HepG2 (cell line): ENCODE results near the gene RTEL1. TPM values are rescaled to one million over a fixed set of nuclear protein-coding genes. Genes with fewer than 3 reads are reported as not detected.

Experiments
- ATAC-seq: fragments of 200-7000 bp; cut with Tn5 transposase; 3 replicates; pipeline ENCODE4 v1.9.1; 2020; ENCODE audit warnings: mild to moderate bottlenecking, moderate library complexity
- BruUV-seq: library from RNA; stranded (reverse); fragments of 400-500 nt; replicated peaks from 2 replicates; lab custom pipeline; 2021; lab: Mats Ljungman, UMichigan
- CTCF ChIA-PET: fragments of 300-600 bp; formaldehyde crosslinking; extraction: SDS; loops from one replicate; lab custom pipeline; 2021; ENCODE audit warnings: low total read pairs, inconsistent platforms, low intra/inter-chr PET ratio; lab: Yijun Ruan, JAX
- POLR2A ChIA-PET: fragments of 350-600 bp; sonication (Branson Sonifier 250); formaldehyde crosslinking; loops from one replicate; lab custom pipeline; 2020; ENCODE audit warnings: antibody characterized with exemption, inconsistent platforms; lab: Yijun Ruan, JAX
- DNase-seq: peaks from one replicate; pipeline ENCODE4 v3.0.0-alpha.2; 2015; ENCODE audit warnings: low spot score
- FAIRE-seq: peaks from 3 replicates; lab custom pipeline; 2011; peaks lifted over from hg19 to GRCh38; lab: Jason Lieb, UNC
- H2AFZ ChIP-seq: one replicate; pipeline ENCODE4 v1.6.1; 2011; ENCODE audit warnings: low read length, inconsistent platforms
- H3K27ac ChIP-seq: fragments of 300-600 bp; 3 replicates; pipeline ENCODE4 v1.8.0; 2011; ENCODE audit warnings: mixed run types, mild to moderate bottlenecking, mixed read lengths, low read length, inconsistent platforms; ENCODE audit not compliant: insufficient read depth; ENCODE audit errors: extremely low read length
- H3K27me3 ChIP-seq, 2 experiments: fragments of 200-600 bp in 1 of 2; 2 replicates in 1 of 2; 3 replicates in 1 of 2; pipeline versions ENCODE4 v1.6.0 to v1.8.0; 2011; ENCODE audit warnings: low read length in 2 of 2, mild to moderate bottlenecking in 2 of 2, moderate library complexity in 2 of 2, inconsistent platforms in 1 of 2; ENCODE audit not compliant: insufficient read depth in 2 of 2, control insufficient read depth in 1 of 2
- H3K36me3 ChIP-seq, 2 experiments: fragments of 200-600 bp in 1 of 2; replicated peaks in 1 of 2; 2 replicates in 1 of 2; 3 replicates in 1 of 2; pipeline versions ENCODE4 v1.5.1 to v1.8.0; 2011; ENCODE audit warnings: low read length in 2 of 2, inconsistent platforms in 1 of 2; ENCODE audit not compliant: insufficient read depth in 2 of 2, control insufficient read depth in 1 of 2
- H3K4me1 ChIP-seq: 2 replicates; pipeline ENCODE4 v1.5.1; 2012; ENCODE audit warnings: low read length, inconsistent platforms; ENCODE audit not compliant: insufficient read depth
- H3K4me2 ChIP-seq: 2 replicates; pipeline ENCODE4 v1.6.0; 2011; ENCODE audit warnings: low read depth, low read length, inconsistent platforms
- H3K4me3 ChIP-seq, 3 experiments: fragments of 200-600 bp in 1 of 3; sonication (generic), shearing (Covaris generic) in 1 of 3; replicated peaks in 1 of 3; 2 replicates each; pipeline ENCODE4 v1.5.1; 2011 to 2016; ENCODE audit warnings: low read length in 3 of 3, inconsistent platforms in 2 of 3, low read depth in 2 of 3, mild to moderate bottlenecking in 2 of 3, control low read depth in 1 of 3, mixed read lengths in 1 of 3; ENCODE audit not compliant: insufficient read depth in 1 of 3
- H3K79me2 ChIP-seq: one replicate; pipeline ENCODE4 v1.6.1; 2011; ENCODE audit warnings: low read length, inconsistent platforms; ENCODE audit not compliant: insufficient read depth
- H3K9ac ChIP-seq: 2 replicates; pipeline ENCODE4 v1.6.0; 2011; ENCODE audit warnings: mild to moderate bottlenecking, low read depth, low read length, inconsistent platforms; ENCODE audit not compliant: insufficient read depth
- H3K9me3 ChIP-seq: 2 replicates; pipeline ENCODE4 v1.5.1; 2012; ENCODE audit warnings: mild to moderate bottlenecking, low read length
- H4K20me1 ChIP-seq: 2 replicates; pipeline ENCODE4 v1.6.0; 2011; ENCODE audit warnings: inconsistent platforms, mild to moderate bottlenecking, low read length, moderate library complexity; ENCODE audit not compliant: insufficient read depth
- ATF1 ChIP-seq: IDR thresholded peaks from 2 replicates; pipeline ENCODE4 v1.6.1; 2016; ENCODE audit warnings: mild to moderate bottlenecking, control low read depth
- ELF1 ChIP-seq: sonication (generic); formaldehyde crosslinking; IDR thresholded peaks from 2 replicates; pipeline ENCODE4 v1.4.0; 2020; ENCODE audit warnings: missing genetic modification reagents
- FOXA3 ChIP-seq: IDR thresholded peaks from 2 replicates; pipeline ENCODE4 v1.6.1; 2016; ENCODE audit warnings: missing genetic modification reagents, missing compliant biosample characterization
- HMG20B ChIP-seq: conservative IDR thresholded peaks from 2 replicates; pipeline ENCODE4 v1.6.1; 2016; ENCODE audit warnings: missing genetic modification reagents, missing compliant biosample characterization
- HOMEZ ChIP-seq: IDR thresholded peaks from 2 replicates; pipeline ENCODE4 v1.6.1; 2016; ENCODE audit warnings: low read depth
- KLF6 ChIP-seq: IDR thresholded peaks from 2 replicates; pipeline ENCODE4 v1.8.0; 2016; ENCODE audit warnings: missing biosample characterization, missing genetic modification reagents
- POLR2G ChIP-seq: fragments of 200-400 bp; formaldehyde crosslinking; IDR thresholded peaks from 2 replicates; pipeline ENCODE4 v1.6.1; 2018; ENCODE audit warnings: mild to moderate bottlenecking, low read depth, low read length, moderate library complexity
- RORA ChIP-seq: sonication (generic); formaldehyde crosslinking; IDR thresholded peaks from 2 replicates; pipeline ENCODE4 v1.5.0; 2020; ENCODE audit warnings: mild to moderate bottlenecking, missing genetic modification reagents, moderate library complexity
- TMF1 ChIP-seq: sonication (generic); formaldehyde crosslinking; IDR thresholded peaks from 2 replicates; pipeline ENCODE4 v1.8.1; 2022; ENCODE audit warnings: low read depth, missing genetic modification reagents
- ZBTB8A ChIP-seq: sonication (generic); formaldehyde crosslinking; IDR thresholded peaks from 2 replicates; pipeline ENCODE4 v1.4.0; 2020; ENCODE audit warnings: mild to moderate bottlenecking, low read depth, missing genetic modification reagents, borderline replicate concordance
- ZNF337 ChIP-seq: sonication (generic); formaldehyde crosslinking; IDR thresholded peaks from 2 replicates; pipeline ENCODE4 v1.5.1; 2020; ENCODE audit warnings: missing genetic modification reagents, low read depth, mild to moderate bottlenecking, borderline replicate concordance
- ZNF432 ChIP-seq: sonication (generic); formaldehyde crosslinking; IDR thresholded peaks from 2 replicates; pipeline ENCODE4 v1.5.0; 2020; ENCODE audit warnings: missing genetic modification reagents, mild to moderate bottlenecking, borderline replicate concordance
- ZNF556 ChIP-seq: sonication (generic); formaldehyde crosslinking; IDR thresholded peaks from 2 replicates; pipeline ENCODE4 v1.4.0; 2020; ENCODE audit warnings: mild to moderate bottlenecking, missing genetic modification reagents, borderline replicate concordance
- ZNF660 ChIP-seq: sonication (generic); formaldehyde crosslinking; IDR thresholded peaks from 2 replicates; pipeline ENCODE4 v1.5.1; 2020; ENCODE audit warnings: mild to moderate bottlenecking, low read depth, missing genetic modification reagents, borderline replicate concordance
- ZNF768 ChIP-seq: sonication (generic); formaldehyde crosslinking; IDR thresholded peaks from 2 replicates; pipeline ENCODE4 v1.4.0; 2020; ENCODE audit warnings: missing genetic modification reagents
- WGBS: methylation state at CpG from one replicate; pipeline ENCODE4 v1.1.6; 2017; ENCODE audit warnings: low lambda C conversion rate; 5-methylcytosine and 5-hydroxymethylcytosine counted together
- in situ Hi-C: cut with HindIII; loops from 2 replicates; pipeline ENCODE4 v1.10.0; 2017; ENCODE audit warnings: low pct_unique_long_range_greater_than_20kb; ENCODE audit not compliant: extremely low pct_ligation_motif_present
- intact Hi-C: fragments of 100-400 bp; cut with micrococcal nuclease; formaldehyde crosslinking; loops from one replicate; pipeline ENCODE4 v1.10.0; 2022; ENCODE audit not compliant: unreplicated experiment
- polyA plus RNA-seq, 8 experiments: library from polyadenylated mRNA; depleted of rRNA in 3 of 8; stranded (reverse) in 7 of 8; unstranded in 1 of 8; fragments of >200 nt; fragmentation: Illumina TruSeq in 4 of 8; extraction: Trizol in 4 of 8; gene quantifications; 2 replicates each; pipeline versions ENCODE4 v1.2.1 to v1.2.3, GENCODE V29; 2011 to 2016; ENCODE audit warnings: low read depth in 4 of 8, missing spikeins in 1 of 8, mixed read lengths in 1 of 8; ENCODE audit not compliant: insufficient read depth in 1 of 8
- total RNA-seq, 5 experiments: library from RNA; depleted of rRNA; stranded (reverse); fragments of >200 nt; fragmentation: Illumina TruSeq; extraction: Trizol; gene quantifications; 2 replicates each; pipeline ENCODE4 v1.2.3, GENCODE V29; 2016; ENCODE audit warnings: low read depth in 1 of 5
- TF ChIP-seq, protein P1 (sequence below): sonication (generic); formaldehyde crosslinking; IDR thresholded peaks from 2 replicates; pipeline ENCODE4 v1.4.0; 2020; ENCODE audit warnings: missing genetic modification reagents; ENCODE audit errors: not compliant biosample characterization
- TF ChIP-seq, protein P2 (sequence below): sonication (generic); formaldehyde crosslinking; IDR thresholded peaks from 2 replicates; pipeline ENCODE4 v1.5.0; 2020; ENCODE audit warnings: missing genetic modification reagents
- TF ChIP-seq, protein P3 (sequence below): sonication (generic); formaldehyde crosslinking; IDR thresholded peaks from 2 replicates; pipeline ENCODE4; 2020; ENCODE audit warnings: missing genetic modification reagents, mild to moderate bottlenecking, borderline replicate concordance

RTEL1 gene
- total and polyA plus RNA-seq, 2 of the 13 experiments (the other 11 are each of a cell fraction or from before 2014, with no cell fraction given), result 21.8 to 36.4 TPM

- Histone ChIP-seq H3K4me3 (no peak overlapping the region), H3K79me2 (peaks cover 17% of the 10 kb centered on the region), H3K27ac (no peak overlapping the region), H3K36me3 (peaks cover 29 to 47% of the 10 kb centered on the region in 2 experiments), H3K9ac (no peak overlapping the region), H3K4me1 (peaks cover 26% of the 10 kb centered on the region), H3K27me3 (no peaks in the 10 kb centered on the region; a peak in 1 of 5 replicates), H3K4me2 (no peak overlapping the region), H3K9me3 (no peaks in the 10 kb centered on the region), H2AFZ (no peak overlapping the region), H4K20me1 (no peaks in the 10 kb centered on the region)
- no TSS peak for BruUV-seq
- intact Hi-C loops, result no loop called here
- FAIRE-seq (no peak), DNase-seq (no peak), ATAC-seq (no peak)
- in situ Hi-C loops, result no loop called here
- CTCF ChIA-PET, result no interaction called here
- 95% methylated on average over 33 of the region's 33 CpGs for WGBS
- POLR2A ChIA-PET, result no interaction called here
- TF ChIP-seq HOMEZ (CRISPR knock-in tag) (no peak), KLF6 (no peak), ZBTB8A (no peak), ZNF556 (no peak), ZNF432 (CRISPR knock-in tag) (no peak), RORA (CRISPR knock-in tag) (no peak), ZNF768 (CRISPR knock-in tag) (no peak), TMF1 (CRISPR knock-in tag) (no peak), POLR2G (no peak), FOXA3 (CRISPR knock-in tag) (no peak), ELF1 (CRISPR knock-in tag) (no peak), ZNF337 (no peak), HMG20B (CRISPR knock-in tag) (no peak), ATF1 (no peak), ZNF660 (CRISPR knock-in tag) (no peak)
- TF ChIP-seq, protein P1, sequence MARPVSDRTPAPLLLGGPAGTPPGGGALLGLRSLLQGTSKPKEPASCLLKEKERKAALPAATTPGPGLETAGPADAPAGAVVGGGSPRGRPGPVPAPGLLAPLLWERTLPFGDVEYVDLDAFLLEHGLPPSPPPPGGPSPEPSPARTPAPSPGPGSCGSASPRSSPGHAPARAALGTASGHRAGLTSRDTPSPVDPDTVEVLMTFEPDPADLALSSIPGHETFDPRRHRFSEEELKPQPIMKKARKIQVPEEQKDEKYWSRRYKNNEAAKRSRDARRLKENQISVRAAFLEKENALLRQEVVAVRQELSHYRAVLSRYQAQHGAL (CRISPR knock-in tag), result no peak
- TF ChIP-seq, protein P2, sequence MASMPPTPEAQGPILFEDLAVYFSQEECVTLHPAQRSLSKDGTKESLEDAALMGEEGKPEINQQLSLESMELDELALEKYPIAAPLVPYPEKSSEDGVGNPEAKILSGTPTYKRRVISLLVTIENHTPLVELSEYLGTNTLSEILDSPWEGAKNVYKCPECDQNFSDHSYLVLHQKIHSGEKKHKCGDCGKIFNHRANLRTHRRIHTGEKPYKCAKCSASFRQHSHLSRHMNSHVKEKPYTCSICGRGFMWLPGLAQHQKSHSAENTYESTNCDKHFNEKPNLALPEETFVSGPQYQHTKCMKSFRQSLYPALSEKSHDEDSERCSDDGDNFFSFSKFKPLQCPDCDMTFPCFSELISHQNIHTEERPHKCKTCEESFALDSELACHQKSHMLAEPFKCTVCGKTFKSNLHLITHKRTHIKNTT (CRISPR knock-in tag), result no peak
- TF ChIP-seq, protein P3, sequence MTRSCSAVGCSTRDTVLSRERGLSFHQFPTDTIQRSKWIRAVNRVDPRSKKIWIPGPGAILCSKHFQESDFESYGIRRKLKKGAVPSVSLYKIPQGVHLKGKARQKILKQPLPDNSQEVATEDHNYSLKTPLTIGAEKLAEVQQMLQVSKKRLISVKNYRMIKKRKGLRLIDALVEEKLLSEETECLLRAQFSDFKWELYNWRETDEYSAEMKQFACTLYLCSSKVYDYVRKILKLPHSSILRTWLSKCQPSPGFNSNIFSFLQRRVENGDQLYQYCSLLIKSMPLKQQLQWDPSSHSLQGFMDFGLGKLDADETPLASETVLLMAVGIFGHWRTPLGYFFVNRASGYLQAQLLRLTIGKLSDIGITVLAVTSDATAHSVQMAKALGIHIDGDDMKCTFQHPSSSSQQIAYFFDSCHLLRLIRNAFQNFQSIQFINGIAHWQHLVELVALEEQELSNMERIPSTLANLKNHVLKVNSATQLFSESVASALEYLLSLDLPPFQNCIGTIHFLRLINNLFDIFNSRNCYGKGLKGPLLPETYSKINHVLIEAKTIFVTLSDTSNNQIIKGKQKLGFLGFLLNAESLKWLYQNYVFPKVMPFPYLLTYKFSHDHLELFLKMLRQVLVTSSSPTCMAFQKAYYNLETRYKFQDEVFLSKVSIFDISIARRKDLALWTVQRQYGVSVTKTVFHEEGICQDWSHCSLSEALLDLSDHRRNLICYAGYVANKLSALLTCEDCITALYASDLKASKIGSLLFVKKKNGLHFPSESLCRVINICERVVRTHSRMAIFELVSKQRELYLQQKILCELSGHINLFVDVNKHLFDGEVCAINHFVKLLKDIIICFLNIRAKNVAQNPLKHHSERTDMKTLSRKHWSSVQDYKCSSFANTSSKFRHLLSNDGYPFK, result no peak
Observed at GRCh38 chr20:63661959-63662812, 4.1 kb downstream of the RTEL1 start.
